Subcutaneous abdominal adipose tissue (tissue), 5 donors: ENCODE measurements around the gene PDE11A.

Experiments
- H3K27ac ChIP-seq: one replicate; pipeline ENCODE4 v1.7.0; 2013; ENCODE audit warnings: low read depth, mild to moderate bottlenecking, inconsistent platforms, low read length, moderate library complexity
- H3K27me3 ChIP-seq, 5 donors: one replicate each; pipeline ENCODE4 v1.7.0; 2013; ENCODE audit warnings: low read length in 5 of 5, inconsistent platforms in 1 of 5; ENCODE audit not compliant: control insufficient read depth in 5 of 5, insufficient read depth in 4 of 5
- H3K36me3 ChIP-seq, 5 donors: one replicate each; pipeline ENCODE4 v1.7.0; 2013; ENCODE audit warnings: low read length in 5 of 5; ENCODE audit not compliant: control insufficient read depth in 5 of 5, insufficient read depth in 5 of 5
- H3K4me1 ChIP-seq, 5 donors: one replicate each; pipeline ENCODE4 v1.7.0; 2013; ENCODE audit warnings: low read length in 5 of 5, mild to moderate bottlenecking in 3 of 5, moderate library complexity in 1 of 5; ENCODE audit not compliant: control insufficient read depth in 5 of 5, insufficient read depth in 5 of 5
- H3K4me3 ChIP-seq, 5 donors: one replicate each; pipeline ENCODE4 v1.7.0; 2013; ENCODE audit warnings: low read length in 5 of 5, low read depth in 1 of 5
- H3K9ac ChIP-seq, 5 donors: one replicate each; pipeline ENCODE4 v1.7.0; 2013; ENCODE audit warnings: low read length in 5 of 5, mild to moderate bottlenecking in 4 of 5, moderate library complexity in 3 of 5
- H3K9me3 ChIP-seq, 5 donors: one replicate each; pipeline ENCODE4 v1.7.0; 2013; ENCODE audit warnings: low read length in 5 of 5; ENCODE audit not compliant: control insufficient read depth in 5 of 5
- donor health status: healthy.
- donor health status: healthy.
- donor health status: healthy.
- donor health status: healthy.
- donor health status: healthy.

Gene PDE11A

GRCh38 chr2:177728920-177729319 is 343.7 kb downstream of the PDE11A start:
- Histone ChIP-seq H3K36me3 (no peaks in the 10 kb centered on the region), H3K27ac (no peak overlapping the region), H3K27me3 (no peaks in the 10 kb centered on the region), H3K4me1 (peaks cover 0 to 14% (median 9%) of the 10 kb centered on the region in 5 donors), H3K9me3 (no peaks in the 10 kb centered on the region), H3K9ac (no peak overlapping the region), H3K4me3 (no peak overlapping the region)

GRCh38 chr2:177728399-177728765 is 344.2 kb downstream of the PDE11A start:
- H3K4me1 ChIP-seq: peaks cover 0 to 14% (median 9%) of the 10 kb centered on the region in 5 donors
- no peaks in the 10 kb centered on the region for H3K27me3 ChIP-seq
- no peaks in the 10 kb centered on the region for H3K36me3 ChIP-seq
- H3K4me3 ChIP-seq: no peak overlapping the region
- no peaks in the 10 kb centered on the region for H3K9me3 ChIP-seq
- H3K27ac ChIP-seq: no peak overlapping the region
- H3K9ac ChIP-seq: no peak overlapping the region

GRCh38 chr2:177727577-177728398 is 344.8 kb downstream of the PDE11A start:
- Histone ChIP-seq H3K4me3 (no peak overlapping the region), H3K9me3 (no peaks in the 10 kb centered on the region), H3K36me3 (no peaks in the 10 kb centered on the region), H3K9ac (peak overlapping the region in 1 of 5 donors; percentile 7), H3K27ac (no peak overlapping the region), H3K4me1 (peaks cover 0 to 12% (median 9%) of the 10 kb centered on the region in 5 donors), H3K27me3 (no peaks in the 10 kb centered on the region)

GRCh38 chr2:177726931-177727348 is 345.6 kb downstream of the PDE11A start:
- H3K9ac ChIP-seq: no peak overlapping the region
- H3K36me3 ChIP-seq: no peaks in the 10 kb centered on the region

GRCh38 chr2:177724398-177725287 is 347.9 kb downstream of the PDE11A start:
- no peaks in the 10 kb centered on the region for H3K27me3 ChIP-seq
- no peaks in the 10 kb centered on the region for H3K9me3 ChIP-seq
- H3K36me3 ChIP-seq: no peaks in the 10 kb centered on the region
- peaks cover 0 to 5% (median 3%) of the 10 kb centered on the region in 5 donors for H3K4me1 ChIP-seq
- peak overlapping the region in 1 of 5 donors; percentile 11 for H3K9ac ChIP-seq
- H3K4me3 ChIP-seq: no peak overlapping the region
- H3K27ac ChIP-seq: no peak overlapping the region

More at GRCh38 chr2:177726931-177727348, 345.6 kb downstream of the PDE11A start:
- H3K4me1 ChIP-seq: peaks cover 0 to 5% (median 4%) of the 10 kb centered on the region in 5 donors
- no peak overlapping the region for H3K27ac ChIP-seq
- H3K9me3 ChIP-seq: no peaks in the 10 kb centered on the region
- no peaks in the 10 kb centered on the region for H3K27me3 ChIP-seq
- no peak overlapping the region for H3K4me3 ChIP-seq

GRCh38 chr2:177723235-177723634 is 349.3 kb downstream of the PDE11A start:
- Histone ChIP-seq H3K9ac (no peak overlapping the region), H3K27ac (no peak overlapping the region), H3K9me3 (no peaks in the 10 kb centered on the region), H3K4me1 (peaks cover 0 to 5% (median 3%) of the 10 kb centered on the region in 5 donors), H3K27me3 (no peaks in the 10 kb centered on the region), H3K36me3 (no peaks in the 10 kb centered on the region), H3K4me3 (no peak overlapping the region)

GRCh38 chr2:177721818-177722567 is 350.6 kb downstream of the PDE11A start:
- Histone ChIP-seq H3K4me3 (no peak overlapping the region), H3K27me3 (no peaks in the 10 kb centered on the region), H3K36me3 (no peaks in the 10 kb centered on the region), H3K9me3 (no peaks in the 10 kb centered on the region), H3K27ac (no peak overlapping the region), H3K9ac (no peak overlapping the region), H3K4me1 (peaks cover 0 to 5% (median 3%) of the 10 kb centered on the region in 5 donors)

- Histone ChIP-seq H3K27ac (no peak overlapping the region), H3K9me3 (no peaks in the 10 kb centered on the region), H3K9ac (no peak overlapping the region), H3K4me1 (peaks cover 0 to 5% (median 3%) of the 10 kb centered on the region in 5 donors), H3K36me3 (no peaks in the 10 kb centered on the region), H3K27me3 (no peaks in the 10 kb centered on the region), H3K4me3 (no peak overlapping the region)
Measured at GRCh38 chr2:177721087-177721486, 351.5 kb downstream of the PDE11A start.

- no peaks in the 10 kb centered on the region for H3K36me3 ChIP-seq
- H3K27me3 ChIP-seq: no peaks in the 10 kb centered on the region
- H3K9ac ChIP-seq: no peak overlapping the region
- no peak overlapping the region for H3K4me3 ChIP-seq
- no peaks in the 10 kb centered on the region for H3K4me1 ChIP-seq
- H3K27ac ChIP-seq: no peak overlapping the region
- no peaks in the 10 kb centered on the region for H3K9me3 ChIP-seq
Measured at GRCh38 chr2:177717831-177718618, 354.6 kb downstream of the PDE11A start.
